Measurements from ENCODE around the gene KREMEN2. TPM values are rescaled to one million over a fixed set of nuclear protein-coding genes. Genes with fewer than 3 reads are reported as not detected.
A peak's percentile ranks its signal among the peaks of the same experiment; 100 is the strongest.

KREMEN2 gene
- total and polyA plus RNA-seq, 9 of the 15 experiments (the other 6 are each of a cell fraction or from before 2014, with no cell fraction given) = 0.04 to 7.7 (median 1.5) TPM; not detected in 1

- 0 out of 2 replicates have a peak, but pooled peaks have one; percentile 40 for TF ChIP-seq ZNF668 (CRISPR knock-in tag; IDR thresholded peaks at IDR 0.05)
- TF ChIP-seq SRSF3 (IDR thresholded peaks at IDR 0.05; ENCODE audit: insufficient read depth, low read length) = no peak
- TF ChIP-seq SETDB1 (IDR thresholded peaks at IDR 0.05; ENCODE audit: low read length) = no peak
- TF ChIP-seq ZNF76 (CRISPR knock-in tag; IDR thresholded peaks at IDR 0.05; ENCODE audit: borderline replicate concordance) = no peak
- TF ChIP-seq MTA1 (IDR thresholded peaks at IDR 0.05; ENCODE audit: borderline replicate concordance) = no peak
- TF ChIP-seq DPF2 (IDR thresholded peaks at IDR 0.05) = peak; percentile 54; the same call in 1 of the 2 replicates
- peak in 1 of 2 experiments; percentile 99 for TF ChIP-seq AFF1 (IDR thresholded peaks at IDR 0.05; ENCODE audit: low read depth in 1 of 2, partially characterized antibody in 2 of 2)
- TF ChIP-seq ZHX1 (conservative IDR thresholded peaks at IDR 0.05; ENCODE audit: low read length) = no peak
- peak; percentile 45 for TF ChIP-seq HNRNPLL (IDR thresholded peaks at IDR 0.05; ENCODE audit: low read depth, low read length, poor library complexity, severe bottlenecking)
- 0 out of 2 replicates have a peak, but pooled peaks have one; percentile 6 for TF ChIP-seq TCF7L2 (IDR thresholded peaks at IDR 0.05; ENCODE audit: low read depth, low read length)
- peak in 1 of 2 experiments; percentile 29; a peak in 1 of 4 replicates for TF ChIP-seq KDM4B (IDR thresholded peaks at IDR 0.05; ENCODE audit: borderline replicate concordance in 2 of 2, low read depth in 1 of 2)
- peak; percentile 91 for TF ChIP-seq MYNN (IDR thresholded peaks at IDR 0.05)
- no peak for TF ChIP-seq MYNN (CRISPR knock-in tag; IDR thresholded peaks at IDR 0.05)
- no peak for TF ChIP-seq USF1 (CRISPR knock-in tag; IDR thresholded peaks at IDR 0.05)
- no peak for TF ChIP-seq HCFC1 (IDR thresholded peaks at IDR 0.05; ENCODE audit: low read depth, low read length)
- no peak; the same call in 1 of the 2 replicates for TF ChIP-seq CREB3L1 (IDR thresholded peaks at IDR 0.05; ENCODE audit: borderline replicate concordance, low read depth)
- TF ChIP-seq ADNP (tag; IDR thresholded peaks at IDR 0.05) = no peak
These were observed 4.9 kb downstream of the KREMEN2 start, which contains the start of gene PAQR4 (continued) for GRCh38 chr16:2968738-2969544.

All from K562 (cell line).